ENCODE data around the gene KLHL10. TPM values are rescaled to one million over a fixed set of nuclear protein-coding genes. Genes with fewer than 3 reads are reported as not detected.

The KLHL10 gene
- polyA plus RNA-seq, 2 of the 4 experiments (the other 2 are of a cell fraction): 0.12 to 0.13 TPM

- peak overlapping the region; percentile 16 to 60; a peak in 4 of 6 replicates for H3K27ac ChIP-seq
- H3K4me1 ChIP-seq: peaks cover 63% of the 10 kb centered on the region
- 82% methylated on average over 7 of the region's 7 CpGs for WGBS (ENCODE audit: missing lambda C conversion rate)
- DNase-seq (ENCODE audit: low read depth in 1 of 2, low spot score in 1 of 2): no peak
- no peak for ATAC-seq
- peak overlapping the region; percentile 42 for H3K4me2 ChIP-seq
- TF ChIP-seq EP300 (IDR thresholded peaks at IDR 0.05) (0 out of 5 replicates have a peak, but pooled peaks of 1 of the 2 experiments have one; percentile 16), FOSL2 (IDR thresholded peaks at IDR 0.05) (no peak), FOSL2 (CRISPR knock-in tag; IDR thresholded peaks at IDR 0.05) (peak; percentile 39), ELK1 (IDR thresholded peaks at IDR 0.05; ENCODE audit: low read depth, low read length) (no peak)
- ChIA-PET POLR2A (no interaction called here), CTCF (interaction anchor here (1.3 to 9.6 kb wide), 3 partner anchors 19 to 90 kb away, joined by 3 to 62 read pairs (median 4); partner anchors contain the start of gene P3H4)
- FAIRE-seq: no peak
- H3K4me3 ChIP-seq: no peak overlapping the region
- H3K9me3 ChIP-seq: no peaks in the 10 kb centered on the region
These were observed 53.8 kb downstream of the KLHL10 start for GRCh38 chr17:41891135-41892020.

GRCh38 chr17:41892021-41892376, 54.4 kb downstream of the KLHL10 start:
- no peak; a peak in 1 of 6 replicates for ATAC-seq
- CTCF ChIA-PET: interaction anchor here (0.5 to 9.6 kb wide), 4 partner anchors 19 to 99 kb away, joined by 3 to 62 read pairs (median 4); partner anchors contain the start of gene P3H4

GRCh38 chr17:41893384-41893783, 55.8 kb downstream of the KLHL10 start:
- 86% methylated on average over 3 of the region's 3 CpGs for WGBS (ENCODE audit: missing lambda C conversion rate)
- Histone ChIP-seq H3K4me2 (no peak overlapping the region), H3K4me1 (peaks cover 80% of the 10 kb centered on the region), H3K4me3 (no peak overlapping the region), H3K9me3 (no peaks in the 10 kb centered on the region), H3K27ac (peak overlapping the region in 1 of 2 experiments; percentile 60; a peak in 3 of 6 replicates)
- ChIA-PET CTCF (interaction anchor here (0.5 to 9.6 kb wide), 8 partner anchors 9 to 156 kb away, joined by 3 to 62 read pairs (median 5); no protein-coding TSS in a partner anchor), POLR2A (interaction anchor here (0.6 to 0.7 kb wide), 4 partner anchors 20 to 66 kb away, joined by 3 to 5 read pairs (median 4); no protein-coding TSS in a partner anchor)
- no peak for FAIRE-seq
- DNase-seq (ENCODE audit: low read depth in 1 of 2, low spot score in 1 of 2): no peak
- TF ChIP-seq RARB (CRISPR knock-in tag; IDR thresholded peaks at IDR 0.05) (no peak), MAFK (IDR thresholded peaks at IDR 0.05; ENCODE audit: partially characterized antibody) (peak; percentile 65)
- no peak for ATAC-seq

More at GRCh38 chr17:41892021-41892376, 54.4 kb downstream of the KLHL10 start:
- DNase-seq (ENCODE audit: low read depth in 1 of 2, low spot score in 1 of 2) (no peak), FAIRE-seq (no peak)
- peaks cover 69% of the 10 kb centered on the region for H3K4me1 ChIP-seq
- H3K9me3 ChIP-seq: no peaks in the 10 kb centered on the region
- H3K27ac ChIP-seq: peak overlapping the region; percentile 16 to 60; a peak in 4 of 6 replicates
- POLR2A ChIA-PET: no interaction called here
- 87% methylated on average over 4 of the region's 4 CpGs for WGBS (ENCODE audit: missing lambda C conversion rate)
- no peak overlapping the region for H3K4me3 ChIP-seq
- H3K4me2 ChIP-seq: peak overlapping the region; percentile 42
- no peak for TF ChIP-seq NPAS2 (CRISPR knock-in tag; IDR thresholded peaks at IDR 0.05; ENCODE audit: borderline replicate concordance)
- TF ChIP-seq PHF8 (IDR thresholded peaks at IDR 0.05; ENCODE audit: borderline replicate concordance, low read depth): no peak
- no peak for TF ChIP-seq CBX2 (IDR thresholded peaks at IDR 0.05; ENCODE audit: borderline replicate concordance, low read depth)
- TF ChIP-seq BHLHE40 (IDR thresholded peaks at IDR 0.05; ENCODE audit: low read depth, low read length): no peak
- TF ChIP-seq KDM5A (IDR thresholded peaks at IDR 0.05): no peak
- TF ChIP-seq NFE2L2 (conservative IDR thresholded peaks at IDR 0.05; ENCODE audit: low read length): no peak
- no peak for TF ChIP-seq EP300 (IDR thresholded peaks at IDR 0.05)
- TF ChIP-seq CHD4 (IDR thresholded peaks at IDR 0.05; ENCODE audit: borderline replicate concordance): no peak

- FAIRE-seq: no peak
- peak; percentile 46 to 48 for ATAC-seq
- 46% methylated on average over 7 of the region's 7 CpGs for WGBS (ENCODE audit: missing lambda C conversion rate)
- TF ChIP-seq BCL3 (IDR thresholded peaks at IDR 0.05) (0 out of 3 replicates have a peak, but pooled peaks have one; percentile 19), PHF8 (IDR thresholded peaks at IDR 0.05; ENCODE audit: borderline replicate concordance, low read depth) (no peak), TP53 (CRISPR knock-in tag; IDR thresholded peaks at IDR 0.05) (no peak), CBX8 (IDR thresholded peaks at IDR 0.05) (no peak), USF2 (IDR thresholded peaks at IDR 0.05) (no peak), RAD21 (conservative IDR thresholded peaks at IDR 0.05 in 1 of 2, IDR thresholded peaks at IDR 0.05 in 1 of 2) (0 out of 5 replicates have a peak, but pooled peaks of 1 of the 2 experiments have one; percentile 26), PBX3 (IDR thresholded peaks at IDR 0.05) (peak; percentile 36; the same call in 1 of the 2 replicates), EHF (CRISPR knock-in tag; IDR thresholded peaks at IDR 0.05) (no peak), SMC3 (IDR thresholded peaks at IDR 0.05) (0 out of 3 replicates have a peak, but pooled peaks have one; percentile 16), JUN (IDR thresholded peaks at IDR 0.05) (peak in 1 of 2 experiments; percentile 17; a peak in 1 of 5 replicates), CEBPB (IDR thresholded peaks at IDR 0.05) (peak; percentile 69 to 90; a peak in 3 of 4 replicates), CHD2 (IDR thresholded peaks at IDR 0.05; ENCODE audit: low read length, partially characterized antibody) (no peak)
These were observed 57.2 kb downstream of the KLHL10 start for GRCh38 chr17:41894791-41895331.

More at GRCh38 chr17:41894791-41895331, 57.2 kb downstream of the KLHL10 start:
- H3K9me3 ChIP-seq: no peaks in the 10 kb centered on the region
- H3K4me1 ChIP-seq: peaks cover 80% of the 10 kb centered on the region
- ChIA-PET CTCF (interaction anchor here (0.6 to 9.6 kb wide), 13 partner anchors 8 to 825 kb away, joined by 3 to 62 read pairs (median 4); partner anchors contain the start of gene ACLY), POLR2A (interaction anchor here (1.3 to 2.2 kb wide), 2 partner anchors 13 to 53 kb away, joined by 3 to 12 read pairs; no protein-coding TSS in a partner anchor)
- H3K4me2 ChIP-seq: peak overlapping the region; percentile 59
- peak in 1 of 2 experiments; percentile 57 for DNase-seq (ENCODE audit: low read depth in 1 of 2, low spot score in 1 of 2)
- no peak overlapping the region for H3K4me3 ChIP-seq
- peak overlapping the region; percentile 67 to 81 for H3K27ac ChIP-seq

Data from A549 (cell line).